GM12865 (cell line): Measurements from ENCODE around the gene KDELR3.

Source experiments
- DNase-seq: peaks from one replicate; pipeline ENCODE4 v3.0.0; 2010; ENCODE audit warnings: low read depth
- H3K4me3 ChIP-seq: 2 replicates; pipeline ENCODE4 v1.5.1; 2011; ENCODE audit warnings: mild to moderate bottlenecking, low read depth, low read length, control low read depth
- TF ChIP-seq, protein P1 (sequence below): IDR thresholded peaks from 2 replicates; pipeline ENCODE4 v1.5.1; 2011; ENCODE audit warnings: low read length, control low read depth, low read depth, inconsistent platforms; ENCODE audit not compliant: insufficient read depth; ENCODE audit errors: missing control alignments

KDELR3 gene

DNA sequence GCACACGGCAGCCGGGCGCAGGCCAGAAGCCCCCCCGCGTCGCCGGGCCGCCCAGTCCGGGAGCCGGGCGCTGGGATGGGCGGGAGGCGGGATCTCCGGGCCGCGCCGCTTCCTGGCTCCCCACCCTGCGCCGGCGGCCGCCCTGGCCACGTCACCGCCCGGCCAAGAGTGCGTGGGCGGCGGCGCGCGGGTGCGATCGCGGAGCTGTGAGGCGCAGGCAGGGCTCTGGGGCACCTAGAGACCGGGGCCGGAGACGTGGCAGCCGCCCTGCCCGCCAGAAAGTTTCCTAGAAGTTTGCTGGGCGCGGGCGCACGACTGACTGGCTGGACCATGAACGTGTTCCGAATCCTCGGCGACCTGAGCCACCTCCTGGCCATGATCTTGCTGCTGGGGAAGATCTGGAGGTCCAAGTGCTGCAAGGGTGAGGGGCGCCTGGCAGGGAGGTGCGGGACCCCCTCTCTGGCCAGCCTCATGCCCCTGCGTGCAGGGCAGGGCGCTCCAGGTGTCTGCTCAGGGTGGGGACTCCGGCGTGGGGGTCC, at the start of gene KDELR3:
KDELR3 (plus strand) TSS at position 193 of the 539 bp plus-strand sequence; CDS start at position 331, 138 bp downstream.
- peak; percentile 53 for DNase-seq
- TF ChIP-seq, protein P1, sequence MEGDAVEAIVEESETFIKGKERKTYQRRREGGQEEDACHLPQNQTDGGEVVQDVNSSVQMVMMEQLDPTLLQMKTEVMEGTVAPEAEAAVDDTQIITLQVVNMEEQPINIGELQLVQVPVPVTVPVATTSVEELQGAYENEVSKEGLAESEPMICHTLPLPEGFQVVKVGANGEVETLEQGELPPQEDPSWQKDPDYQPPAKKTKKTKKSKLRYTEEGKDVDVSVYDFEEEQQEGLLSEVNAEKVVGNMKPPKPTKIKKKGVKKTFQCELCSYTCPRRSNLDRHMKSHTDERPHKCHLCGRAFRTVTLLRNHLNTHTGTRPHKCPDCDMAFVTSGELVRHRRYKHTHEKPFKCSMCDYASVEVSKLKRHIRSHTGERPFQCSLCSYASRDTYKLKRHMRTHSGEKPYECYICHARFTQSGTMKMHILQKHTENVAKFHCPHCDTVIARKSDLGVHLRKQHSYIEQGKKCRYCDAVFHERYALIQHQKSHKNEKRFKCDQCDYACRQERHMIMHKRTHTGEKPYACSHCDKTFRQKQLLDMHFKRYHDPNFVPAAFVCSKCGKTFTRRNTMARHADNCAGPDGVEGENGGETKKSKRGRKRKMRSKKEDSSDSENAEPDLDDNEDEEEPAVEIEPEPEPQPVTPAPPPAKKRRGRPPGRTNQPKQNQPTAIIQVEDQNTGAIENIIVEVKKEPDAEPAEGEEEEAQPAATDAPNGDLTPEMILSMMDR, result no peak
- H3K4me3 ChIP-seq, result peak within 1 kb of the TSS; percentile 45

GRCh38 chr22:38418589-38418988, 49.3 kb upstream of the KDELR3 start:
- TF ChIP-seq, protein P1, result no peak
- H3K4me3 ChIP-seq, result no peak overlapping the region
- DNase-seq, result no peak

DNA sequence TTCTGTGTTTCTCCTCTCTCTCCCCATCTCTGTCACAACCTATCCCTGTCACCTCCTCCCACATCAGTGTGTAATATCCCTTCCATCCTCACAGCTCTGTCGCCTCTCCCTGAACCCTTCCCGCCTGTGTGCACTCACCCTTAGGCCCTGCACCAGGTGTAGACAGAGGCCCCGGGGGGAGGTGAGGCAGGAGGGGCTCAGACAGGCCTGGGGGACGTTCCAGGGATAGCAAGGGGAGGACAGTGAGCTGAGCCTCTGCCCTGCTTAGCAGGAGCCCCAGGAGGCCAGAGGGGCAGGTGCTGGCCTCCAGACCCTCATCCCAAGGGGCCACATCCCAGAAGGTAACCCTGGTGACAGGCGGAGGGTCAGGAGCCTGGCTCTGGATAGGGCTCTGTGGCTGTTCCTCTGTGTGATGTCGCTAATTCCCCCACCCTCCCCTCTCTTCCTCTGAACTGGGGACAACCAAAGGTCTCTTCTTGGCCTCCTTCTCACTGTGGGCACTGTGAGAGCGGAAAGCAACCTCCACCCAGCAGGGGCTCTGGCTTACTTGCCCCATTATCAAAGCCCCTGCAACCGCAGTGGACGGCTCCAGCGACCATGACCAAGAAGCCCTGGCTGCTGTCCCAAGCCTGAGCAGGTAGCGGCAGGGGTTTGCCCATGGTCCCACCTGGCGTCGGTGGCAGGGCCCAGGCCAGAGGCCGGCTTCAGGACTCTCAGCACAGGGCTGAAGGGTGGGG, 48.6 kb upstream of the KDELR3 start:
- DNase-seq, result no peak
- TF ChIP-seq, protein P1, result no peak

GRCh38 chr22:38419858-38420160, 48.1 kb upstream of the KDELR3 start:
- TF ChIP-seq, protein P1, result no peak
- H3K4me3 ChIP-seq, result no peak overlapping the region
- no peak for DNase-seq

More for the DNA sequence above, 48.6 kb upstream of the KDELR3 start:
- no peak overlapping the region for H3K4me3 ChIP-seq

- TF ChIP-seq, protein P1, result no peak
- DNase-seq, result no peak
- H3K4me3 ChIP-seq, result no peak overlapping the region
These were observed 47.2 kb upstream of the KDELR3 start for GRCh38 chr22:38420734-38421133.

GRCh38 chr22:38422611-38423511, 45.0 kb upstream of the KDELR3 start:
- TF ChIP-seq, protein P1, result no peak
- H3K4me3 ChIP-seq, result no peak overlapping the region
- no peak for DNase-seq
